ENCODE measurements around the gene CD79A. TPM values are rescaled to one million over a fixed set of nuclear protein-coding genes. Genes with fewer than 3 reads are reported as not detected.

CD79A gene
- polyA plus RNA-seq, 1 donor, result 0.63 TPM

GRCh38 chr19:41886761-41887710, 10.0 kb downstream of the CD79A start:
- DNase-seq, result no peak

DNA sequence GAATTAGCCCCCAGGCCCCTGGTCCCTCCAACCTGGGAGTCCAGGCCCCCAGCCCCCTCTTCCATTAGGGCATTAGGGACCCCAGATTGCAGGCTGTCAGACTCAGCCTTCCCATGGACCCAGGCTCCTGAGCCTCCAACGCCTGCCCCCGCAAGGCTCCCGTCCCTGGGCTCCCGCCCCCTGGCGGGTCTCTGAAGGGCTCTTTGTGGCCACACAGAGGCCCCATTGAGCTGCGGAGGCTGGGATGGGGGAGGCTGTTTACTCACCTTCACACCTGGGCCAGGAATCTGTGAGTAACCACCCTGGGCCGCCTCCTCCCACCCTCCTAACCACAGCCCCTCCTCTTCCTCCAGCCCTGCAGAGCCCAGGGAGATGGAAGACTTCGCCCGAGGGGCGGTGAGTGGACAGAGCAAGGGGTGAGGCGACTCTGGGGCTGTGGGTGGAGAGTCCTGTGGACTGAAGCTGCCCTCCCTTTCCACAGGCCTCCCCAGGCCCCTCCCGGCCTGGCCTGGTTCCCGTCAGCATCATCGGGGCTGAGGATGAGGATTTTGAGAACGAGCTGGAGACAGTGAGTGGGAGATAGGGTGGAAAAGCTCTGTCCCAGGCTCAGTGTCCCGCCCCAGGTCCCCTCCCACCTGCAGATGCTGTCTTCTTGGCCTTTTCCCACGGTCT, 10.8 kb downstream of the CD79A start:
- DNase-seq, result no peak

- no peak for DNase-seq
Measured at GRCh38 chr19:41888926-41889325, 11.8 kb downstream of the CD79A start.

DNA sequence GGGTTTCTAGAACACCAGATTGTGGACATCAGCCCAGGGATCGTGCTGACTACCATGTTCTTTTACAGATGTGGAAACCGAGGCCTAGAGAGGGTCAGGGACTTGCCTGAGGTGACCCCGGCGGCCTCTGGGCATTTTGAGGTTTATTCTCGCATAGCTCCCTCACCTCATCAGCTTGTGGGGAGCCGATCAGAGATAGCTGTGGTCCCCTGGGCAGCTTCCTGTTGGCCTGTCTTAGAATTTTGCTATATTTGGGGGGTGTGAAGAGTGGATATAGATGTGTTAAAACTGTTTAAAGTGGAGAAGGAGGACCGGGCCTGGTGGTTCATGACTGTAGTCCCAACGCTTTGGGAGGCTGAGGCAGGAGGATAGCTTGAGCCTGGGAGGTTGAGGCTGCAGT, 12.8 kb downstream of the CD79A start:
- DNase-seq, result no peak

- no peak for DNase-seq
Measured at GRCh38 chr19:41890936-41891335, 13.9 kb downstream of the CD79A start.

- DNase-seq, result no peak
Measured at GRCh38 chr19:41892173-41892902, 15.3 kb downstream of the CD79A start.

- DNase-seq, result no peak
Measured at GRCh38 chr19:41893899-41894298, 16.8 kb downstream of the CD79A start.

GRCh38 chr19:41894350-41894749, 17.3 kb downstream of the CD79A start:
- no peak for DNase-seq

- no peak for DNase-seq
Measured at GRCh38 chr19:41895745-41896580, 18.9 kb downstream of the CD79A start.

DNA sequence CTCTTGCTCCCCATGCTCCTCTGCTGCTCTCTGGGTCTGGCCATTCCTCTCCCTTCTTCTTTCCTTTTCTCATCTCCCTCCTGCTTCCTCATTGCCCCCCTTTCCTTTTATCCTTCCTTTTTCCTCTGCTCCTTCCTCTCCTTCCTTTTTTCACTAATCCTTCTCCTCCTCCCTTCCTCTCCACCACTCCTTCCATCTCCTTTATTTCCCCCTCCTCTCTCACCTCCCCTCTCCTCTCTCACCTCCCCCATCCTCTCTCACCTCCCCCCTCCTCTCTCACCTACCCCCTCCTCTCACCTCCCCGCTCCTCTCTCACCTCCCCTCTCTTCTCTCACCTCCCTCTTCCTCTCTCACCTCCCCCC, 19.5 kb downstream of the CD79A start:
- DNase-seq, result no peak

GRCh38 chr19:41897181-41897580, 20.1 kb downstream of the CD79A start:
- no peak for DNase-seq

DNA sequence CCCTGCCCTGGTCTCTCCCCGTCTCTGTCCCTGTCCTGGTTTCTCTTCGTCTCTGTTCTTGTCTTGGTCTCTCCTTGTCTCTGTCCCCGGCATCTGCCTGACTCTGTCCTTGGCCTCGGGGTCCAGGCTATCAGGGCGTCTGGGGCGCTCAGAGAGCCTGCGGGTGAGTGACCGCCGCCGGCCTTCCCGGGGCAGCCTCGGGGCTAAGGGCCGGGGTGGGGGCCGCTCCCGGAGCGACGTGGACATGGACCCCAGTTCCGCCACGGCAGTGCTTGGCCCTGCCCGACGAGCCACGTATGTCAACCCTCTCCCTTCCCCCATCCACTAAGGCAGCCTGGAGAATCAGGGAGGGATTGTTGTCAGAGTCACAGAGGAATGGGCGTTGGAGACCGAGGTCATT, 20.7 kb downstream of the CD79A start:
- DNase-seq, result no peak

DNA sequence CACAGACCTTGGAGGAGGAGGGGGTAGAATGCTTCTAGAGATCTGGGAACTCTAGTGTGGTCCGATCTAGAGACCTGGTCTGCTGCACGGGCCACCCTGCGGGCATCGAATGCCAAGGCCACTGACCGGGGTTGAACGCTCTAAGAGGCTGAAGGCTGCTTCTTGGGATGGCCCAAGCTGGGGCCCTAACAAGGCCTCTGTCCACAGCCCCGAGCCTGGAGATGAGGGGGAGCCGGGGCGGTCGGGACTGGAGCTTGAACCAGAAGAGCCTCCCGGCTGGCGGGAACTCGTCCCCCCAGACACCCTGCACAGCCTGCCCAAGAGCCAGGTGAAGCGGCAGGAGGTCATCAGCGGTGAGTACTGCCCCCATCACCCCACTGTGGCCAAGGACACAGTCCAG, 21.2 kb downstream of the CD79A start:
- DNase-seq, result no peak

DNA sequence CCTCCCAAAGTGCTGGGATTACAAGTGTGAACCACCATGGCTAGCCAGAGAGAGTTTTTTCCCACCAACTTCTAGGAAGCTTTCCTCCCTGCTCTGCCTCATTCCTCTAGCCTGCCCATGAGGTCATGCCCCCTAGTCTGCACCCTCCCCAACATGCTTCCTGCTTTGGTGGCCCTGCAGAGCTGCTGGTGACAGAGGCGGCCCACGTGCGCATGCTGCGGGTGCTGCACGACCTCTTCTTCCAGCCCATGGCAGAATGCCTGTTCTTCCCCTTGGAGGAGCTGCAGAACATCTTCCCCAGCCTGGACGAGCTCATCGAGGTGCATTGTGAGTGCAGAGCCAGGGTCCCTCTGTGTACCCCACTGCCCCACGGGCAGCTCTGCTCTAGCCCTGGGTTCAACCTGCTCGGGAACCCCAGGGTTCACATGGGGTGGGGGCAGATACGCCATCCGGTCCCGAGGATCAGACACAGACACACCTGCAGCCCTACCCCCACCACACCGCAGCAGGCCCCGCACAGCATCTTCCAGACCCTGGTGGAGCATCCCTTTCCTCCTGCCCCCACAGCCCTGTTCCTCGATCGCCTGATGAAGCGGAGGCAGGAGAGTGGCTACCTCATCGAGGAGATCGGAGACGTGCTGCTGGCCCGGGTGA, 24.8 kb downstream of the CD79A start:
- DNase-seq, result no peak

DNA sequence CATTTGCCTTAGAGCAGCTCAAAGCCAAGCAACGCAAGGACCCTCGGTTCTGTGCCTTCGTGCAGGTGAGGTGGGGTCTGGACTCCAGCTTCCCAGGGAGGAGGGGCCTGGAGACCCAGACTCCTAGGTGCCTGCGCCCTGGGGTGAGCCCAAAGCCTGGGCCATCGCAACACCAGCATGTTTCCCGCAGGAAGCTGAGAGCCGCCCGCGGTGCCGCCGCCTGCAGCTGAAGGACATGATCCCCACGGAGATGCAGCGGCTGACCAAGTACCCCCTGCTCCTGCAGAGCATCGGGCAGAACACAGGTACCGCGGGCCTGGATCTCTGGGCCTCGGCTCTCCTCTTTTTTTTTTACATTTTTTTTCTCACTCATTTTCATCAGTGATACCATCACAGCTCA, 25.5 kb downstream of the CD79A start:
- DNase-seq, result no peak

GRCh38 chr19:41903193-41903953, 26.3 kb downstream of the CD79A start:
- DNase-seq, result no peak

DNA sequence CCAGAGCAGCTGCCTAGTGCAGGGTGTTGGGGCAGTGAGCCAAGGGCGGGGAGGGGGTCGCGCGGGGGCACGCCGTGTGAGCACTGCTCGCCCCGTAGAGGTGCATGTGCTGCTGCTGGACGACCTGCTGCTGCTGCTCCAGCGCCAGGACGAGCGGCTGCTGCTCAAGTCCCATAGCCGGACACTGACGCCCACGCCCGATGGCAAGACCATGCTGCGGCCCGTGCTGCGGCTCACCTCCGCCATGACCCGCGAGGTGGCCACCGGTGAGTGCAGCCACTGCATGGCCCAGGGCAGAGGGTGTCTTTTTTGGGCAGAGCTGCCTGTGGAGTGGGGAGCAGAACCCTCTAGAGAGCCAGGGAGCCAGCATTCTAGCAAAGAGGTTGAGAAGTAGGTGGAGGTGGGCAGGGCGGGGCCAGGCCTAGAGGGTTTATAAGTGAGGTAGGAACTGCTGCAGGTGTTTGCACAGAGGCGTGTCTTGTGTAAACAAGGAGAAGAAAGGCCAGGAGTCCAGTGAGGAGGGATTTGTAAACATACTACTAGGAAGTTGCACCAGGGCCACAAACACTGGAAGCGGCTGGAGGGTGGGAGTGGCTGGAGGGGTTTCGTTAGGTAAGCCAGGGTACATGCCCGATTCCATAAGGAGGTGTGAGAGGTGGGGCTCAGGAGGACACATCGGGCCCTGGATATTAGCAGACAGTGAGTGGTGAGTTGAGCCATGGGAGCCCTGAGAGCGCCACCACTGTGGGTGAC, 27.2 kb downstream of the CD79A start:
- no peak for DNase-seq

- no peak for DNase-seq
Measured at GRCh38 chr19:41905273-41906002, 28.4 kb downstream of the CD79A start.

GRCh38 chr19:41906271-41906670, 29.2 kb downstream of the CD79A start:
- no peak for DNase-seq
